Pancreas (tissue), 10 donors: ENCODE results near the gene PPP2R2D. TPM values are rescaled to one million over a fixed set of nuclear protein-coding genes. Genes with fewer than 3 reads are reported as not detected.

Source experiments
- ATAC-seq, 4 donors: fragments of 200-7000 bp; cut with Tn5 transposase; one replicate each; pipeline versions ENCODE4 v1.8.0 to v1.9.1; 2020; ENCODE audit warnings: mild to moderate bottlenecking in 4 of 4, moderate library complexity in 4 of 4
- DNase-seq, 6 donors: peaks; one replicate each; pipeline ENCODE4 v3.0.0-alpha.2; 2020
- FAIRE-seq: peaks from 2 replicates; lab custom pipeline; 2012; peaks lifted over from hg19 to GRCh38; lab: Jason Lieb, UNC
- H3K27ac ChIP-seq, 4 donors: fragments of 200-600 bp; sonication (generic); 1 replicate in 3 of 4; 2 replicates in 1 of 4; pipeline versions ENCODE4 v1.5.0 to v1.8.0; 2020
- H3K27me3 ChIP-seq, 4 donors: fragments of 200-600 bp; one replicate each; pipeline ENCODE4 v1.8.0; 2021
- H3K36me3 ChIP-seq, 3 donors: fragments of 200-600 bp; sonication (generic) in 1 of 3; one replicate each; pipeline versions ENCODE4 v1.5.0 to v1.8.0; 2020 to 2021
- H3K4me1 ChIP-seq, 3 donors: fragments of 200-600 bp; one replicate each; pipeline ENCODE4 v1.8.0; 2021
- H3K4me3 ChIP-seq, 4 donors: fragments of 200-600 bp; sonication (generic) in 2 of 4; one replicate each; pipeline versions ENCODE4 v1.5.0 to v1.8.0; 2020 to 2021
- H3K9me3 ChIP-seq, 4 donors: fragments of 200-600 bp; one replicate each; pipeline ENCODE4 v1.8.0; 2021
- CTCF ChIP-seq, 4 donors: fragments of 200-600 bp; sonication (generic) in 3 of 4; IDR thresholded peaks; one replicate each; pipeline versions ENCODE4 v1.5.0 to v1.8.0; 2021; ENCODE audit warnings: antibody characterized with exemption in 4 of 4
- WGBS, 2 donors: extraction: QIAGEN DNeasy Blood & Tissue Kit; methylation state at CpG; one replicate each; pipeline ENCODE4 v1.1.7; 2013; 5-methylcytosine and 5-hydroxymethylcytosine counted together
- intact Hi-C, 3 donors: fragments of 100-400 bp; cut with DNase I; formaldehyde crosslinking; loops; one replicate each; pipeline versions ENCODE4 v1.11.1 to v1.14.2; 2022
- polyA plus RNA-seq, 2 donors: library from polyadenylated mRNA; stranded (reverse); fragments of 200-250 nt; gene quantifications; one replicate each; pipeline ENCODE4 v1.2.3, GENCODE V29; 2013
- total RNA-seq, 6 donors: library from RNA; stranded (reverse); fragmentation: NEBNext Ultra II Directional in 4 of 6; extraction: Animal tissue kit (Norgen Biotek cat#: 25700) in 4 of 6; gene quantifications; one replicate each; pipeline versions ENCODE4 v1.2.1 to v1.2.4, GENCODE V29; 2021 to 2023
- donor health status: healthy with polysubstance abuse.
- donor health status: DM: no; HTN: no; CAD: no; lungs with moderate emphysema.
- donor health status: DM: no; HTN: no; CAD: no.
- donor health status: control.
- donor health status: control.
- donor health status: Bipolar disorder and iron deficiency.
- donor health status: DM: yes; HTN: yes; CAD: no.
- donor health status: DM: no; HTN: no; CAD: no.
- donor health status: DM: no; HTN: no; CAD: no.
- donor health status: DM: yes; HTN: yes; CAD: no.

PPP2R2D gene
- total and polyA plus RNA-seq, 8 donors: 25.5 to 87.7 (median 35.3) TPM

- Histone ChIP-seq H3K27me3 (no peaks in the 10 kb centered on the region), H3K4me1 (peaks cover 21 to 46% (median 40%) of the 10 kb centered on the region in 3 donors), H3K27ac (peak overlapping the region; percentile 50 to 95 (median 73)), H3K9me3 (no peaks in the 10 kb centered on the region), H3K36me3 (no peaks in the 10 kb centered on the region), H3K4me3 (no peak overlapping the region)
- no peak for TF ChIP-seq CTCF (IDR thresholded peaks at IDR 0.05)
- DNase-seq: peak; percentile 80 to 87 (median 84)
- 26 to 29% methylated on average over 13 of the region's 13 CpGs for WGBS, 2 donors
- FAIRE-seq: no peak
- intact Hi-C loops: no loop called here
- ATAC-seq: peak; percentile 72 to 83 (median 74)
Observed at GRCh38 chr10:131997366-131998049, 96.7 kb downstream of the PPP2R2D start.

GRCh38 chr10:131998050-131998844, 97.4 kb downstream of the PPP2R2D start:
- H3K9me3 ChIP-seq: no peaks in the 10 kb centered on the region
- intact Hi-C loops: no loop called here
- WGBS, 2 donors: 44 to 49% methylated on average over 15 of the region's 15 CpGs
- no peak overlapping the region for H3K4me3 ChIP-seq
- FAIRE-seq: no peak
- no peak for TF ChIP-seq CTCF (IDR thresholded peaks at IDR 0.05)
- peaks cover 21 to 43% (median 37%) of the 10 kb centered on the region in 3 donors for H3K4me1 ChIP-seq
- no peaks in the 10 kb centered on the region for H3K27me3 ChIP-seq
- no peaks in the 10 kb centered on the region for H3K36me3 ChIP-seq
- no peak for DNase-seq
- peak overlapping the region; percentile 50 to 95 (median 73) for H3K27ac ChIP-seq
- ATAC-seq: peak; percentile 3 to 6 (median 4)

GRCh38 chr10:131998845-131999681, 98.3 kb downstream of the PPP2R2D start:
- Histone ChIP-seq H3K27me3 (no peaks in the 10 kb centered on the region), H3K4me1 (peaks cover 21 to 40% (median 31%) of the 10 kb centered on the region in 3 donors), H3K9me3 (no peaks in the 10 kb centered on the region), H3K36me3 (no peaks in the 10 kb centered on the region), H3K4me3 (no peak overlapping the region), H3K27ac (peak overlapping the region; percentile 50 to 95 (median 73))
- DNase-seq (no peak), ATAC-seq (no peak), FAIRE-seq (no peak)
- no peak for TF ChIP-seq CTCF (IDR thresholded peaks at IDR 0.05)
- 88 to 92% methylated on average over 18 of the region's 18 CpGs for whole genome bisulfite sequencing, 2 donors
- intact Hi-C loops: no loop called here

- no peak for FAIRE-seq
- peaks cover 21 to 30% (median 28%) of the 10 kb centered on the region in 3 donors for H3K4me1 ChIP-seq
- no peaks in the 10 kb centered on the region for H3K9me3 ChIP-seq
- H3K27ac ChIP-seq: no peak overlapping the region
- no peak for DNase-seq
- intact Hi-C loops: no loop called here
- H3K4me3 ChIP-seq: no peak overlapping the region
- no peak for TF ChIP-seq CTCF (IDR thresholded peaks at IDR 0.05)
- no peak for ATAC-seq
- no peaks in the 10 kb centered on the region for H3K36me3 ChIP-seq
- WGBS, 2 donors: 71 to 74% methylated on average over 15 of the region's 15 CpGs
- H3K27me3 ChIP-seq: no peaks in the 10 kb centered on the region
Observed at GRCh38 chr10:132001238-132001972, 100.6 kb downstream of the PPP2R2D start.
